Measurements from ENCODE around the gene XAB2. TPM values are rescaled to one million over a fixed set of nuclear protein-coding genes. Genes with fewer than 3 reads are reported as not detected.
A peak's percentile ranks its signal among the peaks of the same experiment; 100 is the strongest.

Gene XAB2
- total RNA-seq, 1 experiment from 2014 or later: 84.4 TPM

- no peaks in the 10 kb centered on the region for H3K9me2 ChIP-seq (replicated peaks; ENCODE audit: low read length)
- ATAC-seq (peak; percentile 63), DNase-seq (peak; percentile 42)
- peak overlapping the region; percentile 28 for H3K27ac ChIP-seq (ENCODE audit: low read length)
- no peaks in the 10 kb centered on the region for H3K27me3 ChIP-seq (ENCODE audit: low read length)
- no peaks in the 10 kb centered on the region for H3F3A ChIP-seq (ENCODE audit: low read length, unreplicated experiment)
- intact Hi-C loops (cut with micrococcal nuclease): no loop called here
- TF ChIP-seq CTCF (conservative IDR thresholded peaks at IDR 0.05; ENCODE audit: low read depth, low read length) (no peak), EZH2 (IDR thresholded peaks at IDR 0.05; ENCODE audit: low read length, unreplicated experiment) (no peak), EZH2phosphoT487 (IDR thresholded peaks at IDR 0.05; ENCODE audit: borderline replicate concordance, low read length) (no peak)
- H3K4me3 ChIP-seq (ENCODE audit: low read length): peak overlapping the region; percentile 88
- no peaks in the 10 kb centered on the region for H3K36me3 ChIP-seq (ENCODE audit: low read depth, low read length)
- H4K20me1 ChIP-seq (ENCODE audit: low read length): no peaks in the 10 kb centered on the region
- ChIA-PET POLR2A (ENCODE audit: unreplicated experiment) (no interaction called here), CTCF (interaction anchor here (0.7 to 1.4 kb wide), 3 partner anchors 43 to 131 kb away, joined by 3 to 6 read pairs (median 5); partner anchors contain the start of gene TRAPPC5)
- H3K9ac ChIP-seq (ENCODE audit: low read length): peak overlapping the region; percentile 90
- peaks cover 3% of the 10 kb centered on the region; the same call in 1 of the 2 replicates for H3K4me1 ChIP-seq (ENCODE audit: insufficient read depth, low read length)
- peak overlapping the region; percentile 91 for H3K4me2 ChIP-seq (ENCODE audit: low read length)
- peaks cover 23% of the 10 kb centered on the region for H3K79me2 ChIP-seq (ENCODE audit: low read length)
- peak overlapping the region; percentile 58 for H2AFZ ChIP-seq (ENCODE audit: low read length)
- H3K9me3 ChIP-seq (ENCODE audit: low read length): no peaks in the 10 kb centered on the region
- BruUV-seq (replicated peaks): TSS peak; percentile 67
These were observed 8.3 kb upstream of the XAB2 start for GRCh38 chr19:7637374-7638256.

- Histone ChIP-seq H3K4me3 (ENCODE audit: low read length) (peak within 1 kb of the TSS; percentile 88), H3K27me3 (ENCODE audit: low read length) (no peaks in the 10 kb centered on the region), H3K9me3 (ENCODE audit: low read length) (no peaks in the 10 kb centered on the region), H3K4me1 (ENCODE audit: insufficient read depth, low read length) (peaks cover 3% of the 10 kb centered on the region; the same call in 1 of the 2 replicates), H3K4me2 (ENCODE audit: low read length) (peak within 1 kb of the TSS; percentile 91), H3K9me2 (replicated peaks; ENCODE audit: low read length) (no peaks in the 10 kb centered on the region), H4K20me1 (ENCODE audit: low read length) (no peaks in the 10 kb centered on the region), H3K9ac (ENCODE audit: low read length) (peak within 1 kb of the TSS; percentile 90), H3K27ac (ENCODE audit: low read length) (peak within 1 kb of the TSS; percentile 28), H3F3A (ENCODE audit: low read length, unreplicated experiment) (no peaks in the 10 kb centered on the region), H3K79me2 (ENCODE audit: low read length) (peaks cover 25% of the 10 kb centered on the region), H3K36me3 (ENCODE audit: low read depth, low read length) (no peaks in the 10 kb centered on the region; the same call in 1 of the 2 replicates), H2AFZ (ENCODE audit: low read length) (peak within 1 kb of the TSS; percentile 58)
- TF ChIP-seq CTCF (conservative IDR thresholded peaks at IDR 0.05; ENCODE audit: low read depth, low read length) (no peak), EZH2phosphoT487 (IDR thresholded peaks at IDR 0.05; ENCODE audit: borderline replicate concordance, low read length) (no peak), EZH2 (IDR thresholded peaks at IDR 0.05; ENCODE audit: low read length, unreplicated experiment) (no peak)
- BruUV-seq (replicated peaks): no TSS peak
- DNase-seq: peak; percentile 89
- peak; percentile 89 for ATAC-seq
- CTCF ChIA-PET: interaction anchor here (1.0 to 1.4 kb wide), 2 partner anchors 44 to 69 kb away, joined by 5 to 6 read pairs; partner anchors contain the start of gene TRAPPC5
- POLR2A ChIA-PET (ENCODE audit: unreplicated experiment): no interaction called here
- intact Hi-C loops (cut with micrococcal nuclease): no loop called here
These were observed 7.5 kb upstream of the XAB2 start, which contains the start of gene STXBP2 for GRCh38 chr19:7636691-7637373. STXBP2 (plus strand) TSS chr19:7637110; CDS start chr19:7637150, 40 bp downstream.

All from PC-3 (cell line).